ENCODE results near the gene NCL. TPM values are rescaled to one million over a fixed set of nuclear protein-coding genes. Genes with fewer than 3 reads are reported as not detected.

NCL gene
- total RNA-seq (10 to 100 TPM; 83.1 to 93.0 TPM), polyA plus RNA-seq (100 to 1,000 TPM; 121 to 139 TPM)

GRCh38 chr2:231463698-231464575 is at the start of gene NCL:
Gene NCL, minus strand, starts transcription at chr2:231464484. Its CDS starts 131 bp downstream, at chr2:231464353.
- Histone ChIP-seq H3K27ac (ENCODE audit: low read depth in 1 of 2, low read length in 2 of 2) (peak within 1 kb of the TSS; percentile 97 to 98), H3K36me3 (ENCODE audit: control insufficient read depth in 4 of 4, insufficient read depth in 3 of 4, low read depth in 1 of 4, low read length in 3 of 4) (peaks cover 16 to 36% (median 33%) of the 10 kb centered on the region in 4 donors), H3K9ac (ENCODE audit: low read depth in 1 of 2, low read length in 2 of 2) (peak within 1 kb of the TSS; percentile 82 to 86), H3K4me1 (ENCODE audit: control insufficient read depth in 4 of 4, insufficient read depth in 4 of 4, low read length in 3 of 4) (peaks cover 7 to 26% (median 18%) of the 10 kb centered on the region in 4 donors), H3K27me3 (ENCODE audit: control insufficient read depth in 4 of 4, insufficient read depth in 4 of 4, low read length in 3 of 4) (no peaks in the 10 kb centered on the region), H3K9me3 (ENCODE audit: control insufficient read depth in 4 of 4, low read length in 3 of 4) (no peaks in the 10 kb centered on the region), H3K4me3 (ENCODE audit: low read depth in 1 of 3, low read length in 3 of 3) (peak within 1 kb of the TSS; percentile 89 to 94 (median 94))
- peak; percentile 69 for DNase-seq (ENCODE audit: low spot score)
- under 1% methylated on average over 102 of the region's 102 CpGs for WGBS
- TF ChIP-seq, protein P1, sequence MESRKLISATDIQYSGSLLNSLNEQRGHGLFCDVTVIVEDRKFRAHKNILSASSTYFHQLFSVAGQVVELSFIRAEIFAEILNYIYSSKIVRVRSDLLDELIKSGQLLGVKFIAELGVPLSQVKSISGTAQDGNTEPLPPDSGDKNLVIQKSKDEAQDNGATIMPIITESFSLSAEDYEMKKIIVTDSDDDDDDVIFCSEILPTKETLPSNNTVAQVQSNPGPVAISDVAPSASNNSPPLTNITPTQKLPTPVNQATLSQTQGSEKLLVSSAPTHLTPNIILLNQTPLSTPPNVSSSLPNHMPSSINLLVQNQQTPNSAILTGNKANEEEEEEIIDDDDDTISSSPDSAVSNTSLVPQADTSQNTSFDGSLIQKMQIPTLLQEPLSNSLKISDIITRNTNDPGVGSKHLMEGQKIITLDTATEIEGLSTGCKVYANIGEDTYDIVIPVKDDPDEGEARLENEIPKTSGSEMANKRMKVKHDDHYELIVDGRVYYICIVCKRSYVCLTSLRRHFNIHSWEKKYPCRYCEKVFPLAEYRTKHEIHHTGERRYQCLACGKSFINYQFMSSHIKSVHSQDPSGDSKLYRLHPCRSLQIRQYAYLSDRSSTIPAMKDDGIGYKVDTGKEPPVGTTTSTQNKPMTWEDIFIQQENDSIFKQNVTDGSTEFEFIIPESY (IDR thresholded peaks at IDR 0.05) = peak; percentile 99
- TF ChIP-seq YY1 (IDR thresholded peaks at IDR 0.05) (peak; percentile 97), FOXA2 (IDR thresholded peaks at IDR 0.05) (no peak), CTCF (IDR thresholded peaks at IDR 0.05; ENCODE audit: low read depth, low read length, missing input control) (no peak), SP1 (IDR thresholded peaks at IDR 0.05) (peak; percentile 73), TAF1 (conservative IDR thresholded peaks at IDR 0.05) (peak; percentile 98), GABPA (IDR thresholded peaks at IDR 0.05 in 1 of 2, conservative IDR thresholded peaks at IDR 0.05 in 1 of 2) (no peak)
- TF ChIP-seq, protein P2, sequence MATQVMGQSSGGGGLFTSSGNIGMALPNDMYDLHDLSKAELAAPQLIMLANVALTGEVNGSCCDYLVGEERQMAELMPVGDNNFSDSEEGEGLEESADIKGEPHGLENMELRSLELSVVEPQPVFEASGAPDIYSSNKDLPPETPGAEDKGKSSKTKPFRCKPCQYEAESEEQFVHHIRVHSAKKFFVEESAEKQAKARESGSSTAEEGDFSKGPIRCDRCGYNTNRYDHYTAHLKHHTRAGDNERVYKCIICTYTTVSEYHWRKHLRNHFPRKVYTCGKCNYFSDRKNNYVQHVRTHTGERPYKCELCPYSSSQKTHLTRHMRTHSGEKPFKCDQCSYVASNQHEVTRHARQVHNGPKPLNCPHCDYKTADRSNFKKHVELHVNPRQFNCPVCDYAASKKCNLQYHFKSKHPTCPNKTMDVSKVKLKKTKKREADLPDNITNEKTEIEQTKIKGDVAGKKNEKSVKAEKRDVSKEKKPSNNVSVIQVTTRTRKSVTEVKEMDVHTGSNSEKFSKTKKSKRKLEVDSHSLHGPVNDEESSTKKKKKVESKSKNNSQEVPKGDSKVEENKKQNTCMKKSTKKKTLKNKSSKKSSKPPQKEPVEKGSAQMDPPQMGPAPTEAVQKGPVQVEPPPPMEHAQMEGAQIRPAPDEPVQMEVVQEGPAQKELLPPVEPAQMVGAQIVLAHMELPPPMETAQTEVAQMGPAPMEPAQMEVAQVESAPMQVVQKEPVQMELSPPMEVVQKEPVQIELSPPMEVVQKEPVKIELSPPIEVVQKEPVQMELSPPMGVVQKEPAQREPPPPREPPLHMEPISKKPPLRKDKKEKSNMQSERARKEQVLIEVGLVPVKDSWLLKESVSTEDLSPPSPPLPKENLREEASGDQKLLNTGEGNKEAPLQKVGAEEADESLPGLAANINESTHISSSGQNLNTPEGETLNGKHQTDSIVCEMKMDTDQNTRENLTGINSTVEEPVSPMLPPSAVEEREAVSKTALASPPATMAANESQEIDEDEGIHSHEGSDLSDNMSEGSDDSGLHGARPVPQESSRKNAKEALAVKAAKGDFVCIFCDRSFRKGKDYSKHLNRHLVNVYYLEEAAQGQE (IDR thresholded peaks at IDR 0.05) = peak; percentile 95
- TF ChIP-seq, protein P3, sequence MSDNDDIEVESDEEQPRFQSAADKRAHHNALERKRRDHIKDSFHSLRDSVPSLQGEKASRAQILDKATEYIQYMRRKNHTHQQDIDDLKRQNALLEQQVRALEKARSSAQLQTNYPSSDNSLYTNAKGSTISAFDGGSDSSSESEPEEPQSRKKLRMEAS (IDR thresholded peaks at IDR 0.05) = peak; percentile 98

- Histone ChIP-seq H3K4me3 (ENCODE audit: low read depth in 1 of 3, low read length in 3 of 3) (peak overlapping the region; percentile 62 to 94 (median 68)), H3K4me1 (ENCODE audit: control insufficient read depth in 4 of 4, insufficient read depth in 4 of 4, low read length in 3 of 4) (peaks cover 0 to 15% (median 3%) of the 10 kb centered on the region in 4 donors), H3K9me3 (ENCODE audit: control insufficient read depth in 4 of 4, low read length in 3 of 4) (no peaks in the 10 kb centered on the region), H3K36me3 (ENCODE audit: control insufficient read depth in 4 of 4, insufficient read depth in 3 of 4, low read depth in 1 of 4, low read length in 3 of 4) (no peaks in the 10 kb centered on the region), H3K27me3 (ENCODE audit: control insufficient read depth in 4 of 4, insufficient read depth in 4 of 4, low read length in 3 of 4) (no peaks in the 10 kb centered on the region), H3K27ac (ENCODE audit: low read depth in 1 of 2, low read length in 2 of 2) (peak overlapping the region; percentile 71 to 92), H3K9ac (ENCODE audit: low read depth in 1 of 2, low read length in 2 of 2) (peak overlapping the region; percentile 34 to 83)
- 28% methylated on average over 7 of the region's 7 CpGs for WGBS
- no peak for DNase-seq (ENCODE audit: low spot score)
- TF ChIP-seq, protein P2 (IDR thresholded peaks at IDR 0.05) = no peak
- TF ChIP-seq CTCF (IDR thresholded peaks at IDR 0.05; ENCODE audit: low read depth, low read length, missing input control) = no peak
- TF ChIP-seq, protein P3 (IDR thresholded peaks at IDR 0.05) = no peak
- no peak for TF ChIP-seq JUND (IDR thresholded peaks at IDR 0.05)
- TF ChIP-seq, protein P1 (IDR thresholded peaks at IDR 0.05) = no peak
These were observed 49.5 kb upstream of the NCL start for GRCh38 chr2:231513746-231514224.

Data from liver (tissue), 9 donors.